HG02884 (cell line): ENCODE data around the gene ZNF774.
"Not testable (repeated sequence)": the region's sequence is repeated elsewhere in the genome, so short reads cannot be mapped to it uniquely, and the experiment has no call there.

ENCODE experiments used
- ATAC-seq: cut with Tn5 transposase; IDR thresholded peaks from one replicate; pipeline ENCODE4 v1.9.1; 2021; ENCODE audit warnings: mild to moderate bottlenecking, moderate library complexity; ENCODE audit not compliant: unreplicated experiment

The ZNF774 gene

DNA sequence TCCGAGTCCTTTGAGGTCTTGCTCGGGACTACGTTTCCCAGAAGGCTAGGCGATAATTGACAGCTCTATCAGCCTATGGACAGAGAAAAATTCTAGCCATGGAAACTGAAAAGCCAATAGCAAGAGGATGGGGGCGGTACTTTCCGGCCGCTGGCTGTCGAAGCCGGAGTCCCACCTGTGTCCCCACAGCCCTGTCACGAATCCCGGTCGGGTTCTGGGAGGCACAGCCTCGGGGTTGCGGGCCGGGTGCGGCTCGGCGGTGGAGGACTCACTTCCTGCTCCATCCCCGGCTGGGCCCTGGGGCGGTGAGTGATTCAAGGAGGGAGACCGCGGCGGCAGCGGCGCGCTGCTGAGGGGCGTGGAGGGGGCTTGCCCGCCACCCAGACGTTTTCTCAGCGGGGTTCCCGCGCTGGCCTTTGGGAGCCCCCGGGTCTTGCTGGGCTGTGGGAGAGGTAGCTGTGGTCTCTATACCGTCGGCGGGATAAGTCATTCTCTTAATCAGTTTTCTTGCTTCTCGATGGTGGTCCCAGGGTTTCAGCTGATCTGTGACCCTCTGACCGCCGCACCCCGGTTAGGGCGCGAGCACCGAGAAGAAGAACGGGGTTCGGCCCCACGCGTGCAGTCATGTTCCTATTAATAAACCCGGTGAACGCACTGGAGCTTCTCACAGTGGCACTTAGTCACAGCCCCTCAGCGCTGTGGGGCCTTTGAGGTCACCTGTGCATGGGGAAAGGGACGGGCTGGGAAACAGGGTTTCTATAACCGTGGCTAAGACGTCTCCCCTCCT lies at the start of gene ZNF774:
Gene ZNF774 (plus strand): TSS at position 178 of the 787 bp plus-strand sequence. CDS start 2,377 bp downstream, outside the sequence.
- ATAC-seq, result peak; percentile 98

DNA sequence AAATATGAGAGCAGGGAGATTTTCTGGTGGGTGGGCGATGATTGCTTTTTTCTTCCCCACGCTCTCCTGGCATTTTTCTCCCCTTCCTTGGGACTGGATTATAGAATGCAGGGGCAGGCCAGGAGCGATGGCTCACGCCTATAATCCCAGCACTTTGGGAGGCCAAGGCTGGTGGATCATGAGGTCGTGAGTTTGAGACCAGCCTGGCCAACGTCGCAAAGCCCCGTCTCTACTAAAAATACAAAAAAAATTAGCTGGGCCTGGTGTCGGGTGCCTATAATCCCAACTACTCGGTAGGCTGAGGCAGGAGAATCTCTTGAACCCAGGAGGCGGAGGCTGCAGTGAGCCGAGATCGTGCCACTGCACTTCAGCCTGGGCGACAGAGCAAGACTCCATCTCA lies 46.7 kb upstream of the ZNF774 start:
- not testable (repeated sequence) for ATAC-seq

DNA sequence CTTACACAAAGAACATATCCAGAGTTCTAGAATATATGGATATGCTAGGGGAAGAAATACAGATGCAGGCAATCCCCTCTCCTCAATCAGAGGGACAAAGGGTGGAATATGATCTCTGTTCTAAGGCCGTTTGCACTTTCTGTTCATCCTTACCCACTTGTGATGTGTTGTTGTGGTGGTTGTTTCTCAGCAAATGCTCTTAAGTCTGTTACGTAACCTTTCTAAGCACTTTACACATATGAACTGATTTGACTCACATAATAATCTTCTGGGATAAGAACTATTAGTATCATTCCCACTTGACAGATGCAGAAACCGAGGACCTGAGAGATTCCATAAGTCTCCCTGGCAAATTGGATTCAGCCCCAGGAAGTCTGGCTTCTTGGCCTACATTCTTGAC lies 46.2 kb upstream of the ZNF774 start:
- ATAC-seq, result no peak

DNA sequence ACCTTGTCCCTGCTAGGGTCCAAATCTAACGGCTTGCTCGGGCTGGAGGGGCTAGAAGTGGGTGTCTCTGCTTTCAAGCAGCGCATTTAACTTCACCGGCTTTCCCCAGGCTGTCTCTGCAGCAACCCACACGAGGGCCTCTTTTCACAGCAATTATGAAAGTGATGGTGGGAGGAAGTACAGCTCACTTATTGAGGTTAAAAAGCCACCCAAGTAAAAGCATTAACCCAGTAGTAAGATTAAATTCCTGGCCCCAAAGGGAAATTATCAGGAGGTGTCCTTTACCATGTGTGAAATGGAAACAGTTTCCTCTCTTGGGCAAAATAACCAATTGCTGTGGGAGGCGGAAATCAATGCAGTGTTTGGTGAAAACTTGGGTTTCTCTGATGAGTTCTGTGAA lies 45.5 kb upstream of the ZNF774 start:
- peak; percentile 88 for ATAC-seq

DNA sequence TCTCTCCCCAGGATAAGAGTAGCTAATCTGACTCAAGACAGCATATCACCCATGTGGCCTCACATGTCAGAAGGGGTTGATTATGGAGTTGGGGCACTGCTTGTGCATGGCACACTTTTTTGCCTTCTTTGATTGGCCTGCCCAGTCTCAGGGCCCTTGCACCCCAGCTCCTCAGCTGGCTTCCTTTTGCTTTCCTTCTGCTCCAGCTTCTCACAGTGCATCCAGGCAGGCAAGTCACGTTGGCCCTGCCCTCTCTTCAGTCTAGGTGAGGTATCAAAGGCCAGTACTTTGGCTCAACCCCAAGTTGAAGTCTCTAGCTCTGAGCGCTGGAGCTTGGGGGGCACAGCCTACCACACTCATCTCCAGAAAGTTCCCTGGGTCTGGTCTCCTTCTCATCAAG lies 44.4 kb upstream of the ZNF774 start:
- ATAC-seq, result no peak

DNA sequence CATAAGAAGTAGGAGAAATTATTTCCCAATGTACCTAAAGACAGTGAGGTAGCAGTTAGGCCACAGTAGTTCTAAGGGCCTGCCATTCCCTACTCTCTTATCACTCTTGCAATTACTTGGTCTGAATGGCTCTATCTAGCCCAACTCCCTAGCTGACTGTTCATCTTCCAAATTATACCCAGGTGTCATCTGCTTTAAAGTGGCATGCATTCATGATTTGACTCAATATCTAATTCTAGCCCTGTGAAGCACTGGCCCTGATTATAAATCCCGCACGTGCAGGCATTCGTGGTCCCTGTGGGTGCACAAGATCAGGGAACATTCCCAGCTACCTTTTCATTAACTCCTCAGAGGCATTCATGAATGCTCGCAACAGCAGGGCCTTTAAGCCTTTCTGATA lies 43.1 kb upstream of the ZNF774 start:
- ATAC-seq, result no peak

DNA sequence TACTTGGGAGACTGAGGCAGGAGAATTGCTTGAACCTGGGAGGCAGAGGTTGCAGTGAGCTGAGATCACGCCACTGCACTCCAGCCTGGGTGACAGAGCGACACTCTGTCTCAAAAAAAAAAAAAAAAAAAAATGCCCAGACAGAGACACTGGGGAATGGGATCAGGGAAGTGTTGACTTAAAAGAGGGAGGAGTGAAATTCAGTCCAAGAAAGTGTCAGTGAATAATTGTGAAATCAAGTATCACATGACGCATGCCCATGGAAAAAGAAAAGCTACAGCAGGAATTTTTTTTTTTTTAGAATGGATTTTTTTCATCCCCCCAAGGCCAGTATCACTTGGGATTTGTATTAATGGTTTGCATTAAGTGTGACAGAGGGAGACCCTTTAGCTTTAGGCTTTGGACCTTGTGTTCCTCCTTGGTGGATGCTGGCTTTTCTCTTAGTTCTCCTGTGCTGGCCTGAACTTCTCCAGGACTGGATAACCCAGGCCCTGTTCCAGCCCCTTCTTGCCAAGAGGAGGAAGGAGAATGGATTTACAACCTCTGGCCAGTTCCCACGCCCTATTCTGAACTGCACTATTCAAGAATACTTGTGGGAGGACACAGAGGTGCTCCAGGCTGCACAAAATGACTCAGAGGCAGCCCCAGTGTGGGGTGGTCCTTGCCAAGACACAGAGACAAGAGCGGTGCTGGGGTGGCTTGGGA lies 36.7 kb upstream of the ZNF774 start:
- no peak for ATAC-seq

DNA sequence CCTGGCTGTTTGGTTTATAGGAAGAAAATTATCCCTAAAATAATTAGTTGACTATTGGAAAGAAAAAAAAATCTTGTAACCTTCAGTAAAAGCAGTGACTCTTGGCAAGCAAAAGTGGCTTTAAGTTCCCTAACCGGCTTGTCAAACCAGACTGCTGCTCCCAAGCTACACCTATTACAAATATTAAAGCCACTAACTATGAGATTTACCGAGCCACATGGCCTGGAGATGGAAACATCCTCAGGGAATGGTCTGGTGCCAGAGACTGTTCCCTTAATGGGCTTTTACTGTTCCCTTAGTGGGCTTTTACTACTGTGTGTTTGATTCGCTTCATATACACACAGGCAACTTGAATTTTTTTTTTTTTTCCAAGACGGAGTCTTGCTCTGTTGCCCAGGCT lies 35.9 kb upstream of the ZNF774 start:
- no peak for ATAC-seq

DNA sequence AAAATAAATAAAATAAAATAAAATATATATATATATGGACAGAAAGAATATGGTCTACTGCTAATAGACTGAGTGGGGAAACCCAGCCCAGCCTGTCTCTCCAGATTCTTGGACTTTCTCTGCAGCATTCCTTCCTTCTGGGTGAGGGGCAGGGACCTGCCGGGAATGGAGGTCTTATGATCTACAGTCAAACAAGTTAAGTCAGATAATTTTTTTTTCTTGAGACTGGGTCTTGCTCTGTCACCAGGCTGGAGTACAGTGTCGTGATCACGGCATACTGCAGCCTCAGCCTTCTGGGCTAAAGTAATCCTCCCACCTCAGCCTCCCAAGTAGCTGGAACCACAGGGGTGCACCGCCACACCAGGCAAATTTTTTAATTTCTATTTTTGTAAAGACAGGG lies 33.5 kb upstream of the ZNF774 start:
- no peak for ATAC-seq

DNA sequence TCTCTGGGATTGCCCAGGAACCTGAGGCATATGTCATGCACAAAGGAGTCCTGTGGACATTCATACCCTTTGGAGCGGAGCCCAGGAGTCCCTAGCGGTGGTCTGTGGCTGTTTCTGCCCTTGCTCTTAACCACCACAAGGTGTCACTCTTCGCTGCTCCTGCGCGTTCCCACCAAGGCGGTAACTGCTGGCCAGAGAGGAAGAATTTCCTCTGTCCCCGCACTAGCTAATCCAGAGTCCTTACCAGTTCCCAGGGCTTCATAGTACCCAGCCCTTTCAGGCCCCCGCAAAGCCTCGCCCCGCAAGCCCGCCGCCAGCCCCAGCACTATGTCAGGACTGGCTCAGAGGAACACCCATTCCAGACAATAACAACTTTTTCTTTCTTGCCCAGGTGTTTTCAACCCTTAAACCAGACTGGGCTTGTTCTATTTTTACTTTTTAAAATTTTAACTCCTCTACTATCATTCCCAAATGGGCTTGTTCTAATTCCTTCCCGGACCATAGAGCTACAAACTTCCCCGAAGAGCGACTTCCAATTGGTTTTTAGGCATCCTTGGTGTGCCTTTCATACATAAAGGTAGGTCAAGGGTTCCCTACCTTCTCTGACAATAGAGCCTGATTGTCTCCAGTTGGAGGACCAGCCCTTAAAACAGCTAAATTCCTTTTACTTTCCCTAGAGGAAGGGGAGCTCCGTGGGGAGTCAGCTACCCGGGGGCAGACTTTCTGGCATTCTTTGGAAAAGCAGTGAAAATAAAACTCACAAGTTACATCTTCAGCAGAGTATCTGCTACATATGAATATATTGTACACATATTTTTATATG lies 31.8 kb upstream of the ZNF774 start:
- ATAC-seq, result peak; percentile 66

DNA sequence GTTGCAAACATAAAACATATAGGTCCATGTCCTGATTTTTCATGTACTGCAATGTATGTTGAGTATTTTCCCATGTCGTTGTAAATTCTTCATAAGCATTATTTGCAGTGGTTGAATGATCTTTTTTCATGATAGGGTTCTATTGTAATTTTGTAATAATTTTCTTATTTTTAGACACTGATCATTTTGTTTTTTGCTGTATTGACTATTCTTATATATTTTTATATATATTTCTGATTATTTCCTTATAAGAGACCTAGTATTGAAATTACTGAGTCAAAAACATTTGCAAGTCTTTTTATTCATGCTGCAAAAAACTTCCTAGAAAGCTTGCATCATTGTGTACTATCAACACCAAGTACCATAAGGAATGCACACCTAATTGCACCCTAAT lies 31.2 kb upstream of the ZNF774 start:
- ATAC-seq, result no peak

DNA sequence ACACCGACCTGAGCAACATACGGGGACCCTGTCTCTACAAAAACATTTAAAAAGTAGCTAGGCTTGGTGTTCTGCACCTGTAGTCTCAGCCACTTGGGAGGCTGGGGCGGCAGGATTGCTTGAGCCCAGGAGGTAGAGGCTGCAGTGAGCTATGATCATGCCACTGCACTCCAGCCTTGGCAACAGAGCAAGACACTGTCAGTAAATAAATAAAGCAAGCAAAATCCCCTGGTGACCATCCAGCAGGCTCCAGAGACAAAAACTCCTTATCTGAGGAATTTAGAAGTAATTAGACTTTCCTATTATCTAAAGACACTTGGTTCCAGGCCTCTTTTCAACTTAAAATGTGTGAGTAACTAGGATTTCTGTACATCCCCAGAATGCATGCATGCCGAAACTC lies 29.5 kb upstream of the ZNF774 start:
- ATAC-seq, result no peak

DNA sequence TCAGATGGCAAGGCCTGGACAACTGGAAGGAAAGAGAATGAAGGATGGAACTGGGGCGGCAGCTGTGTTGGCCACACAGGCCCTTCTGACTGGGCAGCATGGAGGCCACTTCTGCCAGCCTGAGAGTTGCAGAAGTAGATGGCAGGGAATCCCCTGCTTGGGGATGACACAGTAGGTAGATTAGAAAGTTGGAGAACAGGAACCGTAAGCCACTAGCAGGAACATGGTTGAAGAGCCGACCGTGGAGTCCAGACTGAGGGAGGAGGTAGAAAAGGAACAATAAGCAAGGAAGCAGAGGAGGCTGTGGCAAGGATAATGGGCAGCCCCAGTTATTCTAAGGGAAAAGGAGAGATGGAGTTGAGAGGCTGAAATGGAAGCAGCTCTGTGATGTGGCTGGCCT lies 26.4 kb upstream of the ZNF774 start:
- ATAC-seq, result no peak

DNA sequence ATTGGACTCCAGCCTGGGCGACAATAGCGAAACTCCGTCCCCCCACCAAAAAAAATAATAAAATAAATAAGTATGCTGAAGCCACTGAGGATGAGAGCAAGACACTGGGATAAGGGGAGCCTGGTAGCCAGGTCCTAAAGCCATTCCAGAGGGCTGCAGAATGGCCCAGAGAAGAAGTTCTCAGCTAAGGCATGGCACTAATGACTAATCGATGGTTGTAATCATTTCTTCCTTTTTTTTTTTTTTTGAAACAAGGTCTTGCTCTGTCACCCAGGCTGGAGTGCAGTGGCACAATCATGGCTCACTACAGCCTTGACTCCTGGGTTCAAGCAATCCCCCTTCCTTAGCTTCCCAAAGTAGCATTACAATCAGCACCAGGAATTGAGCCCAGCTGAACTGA lies 25.6 kb upstream of the ZNF774 start:
- no peak for ATAC-seq

DNA sequence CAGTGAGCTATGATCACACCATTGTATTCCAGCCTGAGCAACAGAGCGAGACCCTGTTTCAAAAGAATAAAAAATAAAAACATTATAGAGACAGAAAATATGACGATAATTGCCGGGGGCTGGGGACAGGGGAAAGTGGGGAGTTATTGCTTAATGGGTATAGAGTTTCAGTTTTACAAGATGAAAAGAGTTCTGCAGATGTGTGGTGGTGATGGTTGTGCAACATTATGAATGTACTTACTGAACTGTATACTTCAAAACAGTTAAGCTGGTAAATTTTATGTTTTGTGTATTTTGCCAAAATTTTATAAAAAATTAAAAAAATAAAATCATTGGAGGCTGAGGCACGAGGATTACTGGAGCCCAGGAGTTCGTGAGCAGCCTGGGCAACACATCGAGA lies 24.8 kb upstream of the ZNF774 start:
- no peak for ATAC-seq

DNA sequence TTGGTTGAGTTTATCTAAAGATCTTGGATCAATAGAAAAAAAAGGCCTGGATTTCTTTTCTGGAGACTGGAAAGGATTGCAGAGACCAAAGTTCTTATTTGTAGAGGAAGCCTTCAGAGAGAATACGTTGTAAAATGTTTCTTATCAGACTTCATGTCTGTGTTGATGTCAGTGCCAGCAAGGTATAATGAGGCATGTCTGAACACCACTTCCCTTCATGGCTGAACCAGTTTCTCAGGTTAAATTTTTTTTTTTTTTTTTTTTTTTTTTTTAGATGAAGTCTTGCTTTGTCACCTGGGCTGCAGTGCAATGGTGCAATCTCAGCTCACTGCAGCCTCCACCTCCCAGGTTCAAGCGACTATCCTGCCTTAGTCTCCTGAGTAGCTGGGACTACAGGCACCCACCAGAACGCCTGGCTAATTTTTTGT lies 17.8 kb upstream of the ZNF774 start:
- ATAC-seq, result no peak

DNA sequence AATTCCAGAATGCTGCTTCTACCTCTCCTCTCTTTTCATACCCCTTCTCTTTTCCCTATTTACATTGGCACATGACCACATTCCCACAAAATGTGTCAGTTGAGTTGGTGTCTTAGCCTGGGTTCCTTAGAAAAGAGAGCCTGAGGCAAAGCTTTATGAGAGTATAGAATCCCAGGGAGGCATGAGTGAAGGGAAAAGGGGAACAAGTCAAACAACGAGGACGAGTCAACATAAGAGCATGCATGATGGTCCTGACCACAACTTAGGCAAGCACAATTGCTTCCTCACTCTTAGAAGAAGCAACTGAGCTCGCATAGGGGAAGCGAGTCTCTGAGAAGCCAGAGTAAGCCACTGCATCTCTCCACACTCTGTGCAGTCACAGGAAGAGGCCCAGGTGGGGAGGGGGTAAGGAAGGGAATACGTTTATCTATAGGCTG lies 15.4 kb upstream of the ZNF774 start:
- no peak for ATAC-seq

DNA sequence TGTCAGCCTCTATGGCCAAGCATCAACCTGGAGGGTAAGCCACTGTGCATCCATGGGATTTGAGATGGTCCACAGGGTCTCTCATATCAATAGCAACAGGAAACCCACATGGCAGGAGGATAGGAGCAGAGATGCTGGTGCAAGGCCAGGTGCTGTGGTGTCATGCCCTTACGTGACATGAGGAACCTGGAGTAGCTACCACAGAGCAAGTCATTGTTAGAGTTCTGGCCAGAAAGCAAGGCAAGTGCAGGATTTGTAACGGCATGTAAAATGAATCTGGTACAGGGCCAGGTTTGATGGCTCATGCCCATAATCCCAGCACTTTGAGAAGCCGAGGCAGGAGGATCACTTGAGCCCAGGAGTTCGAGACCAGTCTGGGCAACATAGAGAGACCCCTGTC lies 14.8 kb upstream of the ZNF774 start:
- no peak for ATAC-seq

DNA sequence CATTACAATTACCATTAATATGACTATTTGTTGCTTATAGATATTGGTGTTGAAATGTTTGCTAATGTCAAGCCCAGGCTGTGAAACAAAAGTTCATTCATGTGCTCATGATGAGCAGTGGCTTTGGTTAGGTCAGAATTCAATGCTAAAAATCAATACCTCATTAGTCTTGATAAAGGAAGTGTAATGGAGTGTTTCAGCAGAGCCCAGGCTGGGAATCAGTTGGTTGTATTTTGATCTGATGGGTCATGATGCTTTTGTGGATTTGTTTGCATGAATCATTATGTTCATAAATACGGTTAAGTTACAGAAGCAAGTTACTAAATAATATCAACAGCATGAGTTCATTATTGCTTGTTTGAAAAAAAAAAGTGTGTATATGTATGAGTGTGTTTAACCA lies 13.6 kb upstream of the ZNF774 start:
- ATAC-seq, result no peak

DNA sequence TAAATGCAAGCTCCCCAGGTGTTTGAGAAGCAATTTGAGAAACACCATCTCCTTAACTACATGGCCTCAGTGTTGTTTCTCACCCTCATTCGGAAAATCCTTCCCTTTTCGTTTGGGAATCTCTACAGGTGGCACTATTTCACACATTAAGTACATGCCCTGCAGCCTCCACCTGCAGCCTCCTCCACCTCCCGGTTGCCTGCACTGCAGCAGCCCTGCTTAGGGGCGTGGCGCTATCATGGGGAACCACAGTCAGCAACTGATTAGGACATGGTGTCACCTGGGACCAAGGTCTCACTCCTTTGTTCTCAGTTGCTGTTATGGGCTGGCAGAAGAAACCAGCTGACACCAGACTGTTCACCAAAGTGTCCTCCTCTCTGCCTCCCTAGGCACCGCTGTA lies 11.7 kb upstream of the ZNF774 start:
- ATAC-seq, result no peak

DNA sequence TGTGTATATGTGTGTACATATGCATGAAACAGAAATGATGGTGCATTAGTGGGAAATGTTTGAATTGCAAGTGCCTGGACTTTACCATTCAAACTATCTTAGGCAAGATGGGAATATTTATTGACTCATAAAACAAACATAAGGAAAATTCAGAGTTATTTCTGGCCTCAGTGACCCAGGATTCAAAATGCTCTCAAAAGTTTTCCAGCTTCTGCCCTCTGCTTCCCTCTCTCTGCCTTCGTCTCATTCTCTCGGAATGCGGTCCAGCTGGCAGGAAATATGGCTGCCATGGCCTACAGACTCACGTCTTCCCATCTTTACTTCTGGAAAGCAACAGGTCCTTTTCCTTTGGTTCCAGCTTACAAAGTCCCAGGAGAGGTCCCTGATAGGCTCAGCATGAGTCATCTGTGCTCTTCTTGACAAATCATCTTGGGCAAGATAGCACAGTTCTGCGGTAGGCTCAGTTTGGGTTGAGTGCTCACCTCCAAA lies 8.7 kb upstream of the ZNF774 start:
- ATAC-seq, result no peak
